Liver (tissue), 9 donors: ENCODE data around the gene SP9. TPM values are rescaled to one million over a fixed set of nuclear protein-coding genes. Genes with fewer than 3 reads are reported as not detected.

ENCODE experiments used
- DNase-seq: peaks from one replicate; pipeline ENCODE4 v3.0.0-alpha.2; 2017; ENCODE audit warnings: low spot score
- H3K27ac ChIP-seq, 2 donors: one replicate each; pipeline ENCODE4 v1.7.0; 2013; ENCODE audit warnings: inconsistent platforms in 2 of 2, low read length in 2 of 2, control low read depth in 1 of 2, low read depth in 1 of 2, mild to moderate bottlenecking in 1 of 2
- H3K27me3 ChIP-seq, 4 donors: one replicate each; pipeline versions ENCODE4 v1.6.1 to v1.7.0; 2013; ENCODE audit warnings: low read length in 3 of 4, inconsistent platforms in 1 of 4, mild to moderate bottlenecking in 1 of 4, moderate library complexity in 1 of 4; ENCODE audit not compliant: control insufficient read depth in 4 of 4, insufficient read depth in 4 of 4
- H3K36me3 ChIP-seq, 4 donors: one replicate each; pipeline versions ENCODE4 v1.6.1 to v1.7.0; 2013; ENCODE audit warnings: low read length in 3 of 4, mild to moderate bottlenecking in 3 of 4, low read depth in 1 of 4, moderate library complexity in 1 of 4; ENCODE audit not compliant: control insufficient read depth in 4 of 4, insufficient read depth in 3 of 4
- H3K4me1 ChIP-seq, 4 donors: one replicate each; pipeline versions ENCODE4 v1.6.1 to v1.7.0; 2013; ENCODE audit warnings: low read length in 3 of 4, mild to moderate bottlenecking in 3 of 4, moderate library complexity in 1 of 4; ENCODE audit not compliant: control insufficient read depth in 4 of 4, insufficient read depth in 4 of 4
- H3K4me3 ChIP-seq, 3 donors: one replicate each; pipeline versions ENCODE4 v1.6.1 to v1.7.0; 2013; ENCODE audit warnings: low read length in 3 of 3, control low read depth in 1 of 3, low read depth in 1 of 3, mild to moderate bottlenecking in 1 of 3
- H3K9ac ChIP-seq, 2 donors: one replicate each; pipeline ENCODE4 v1.7.0; 2013; ENCODE audit warnings: low read length in 2 of 2, mild to moderate bottlenecking in 2 of 2, moderate library complexity in 2 of 2, control low read depth in 1 of 2, low read depth in 1 of 2
- H3K9me3 ChIP-seq, 4 donors: one replicate each; pipeline versions ENCODE4 v1.6.1 to v1.7.0; 2013; ENCODE audit warnings: low read length in 3 of 4; ENCODE audit not compliant: control insufficient read depth in 4 of 4
- ATF3 ChIP-seq: IDR thresholded peaks from 2 replicates; pipeline ENCODE4 v1.6.1; 2016; ENCODE audit warnings: antibody characterized with exemption
- CTCF ChIP-seq: fragments of 150-350 bp; IDR thresholded peaks from 2 replicates; pipeline ENCODE4 v1.5.1; 2017; ENCODE audit warnings: improper control_type of control experiment, low read depth, low read length; ENCODE audit not compliant: missing input control
- EGR1 ChIP-seq, 2 donors: IDR thresholded peaks; 2 replicates each; pipeline ENCODE4 v1.6.1; 2016 to 2018; ENCODE audit warnings: antibody characterized with exemption in 2 of 2, low read depth in 2 of 2
- FOXA1 ChIP-seq: IDR thresholded peaks from 2 replicates; pipeline ENCODE4 v1.6.1; 2016; ENCODE audit warnings: antibody characterized with exemption
- FOXA2 ChIP-seq: IDR thresholded peaks from 2 replicates; pipeline ENCODE4 v1.6.1; 2016; ENCODE audit warnings: antibody characterized with exemption
- GABPA ChIP-seq, 2 donors: IDR thresholded peaks in 1 of 2; conservative IDR thresholded peaks in 1 of 2; 2 replicates each; pipeline ENCODE4 v1.6.1; 2016; ENCODE audit warnings: antibody characterized with exemption in 2 of 2, mild to moderate bottlenecking in 1 of 2, moderate library complexity in 1 of 2
- HNF4A ChIP-seq, 2 donors: conservative IDR thresholded peaks; 2 replicates each; pipeline ENCODE4 v1.6.1; 2016; ENCODE audit warnings: antibody characterized with exemption in 2 of 2, mild to moderate bottlenecking in 2 of 2
- HNF4G ChIP-seq: IDR thresholded peaks from 2 replicates; pipeline ENCODE4 v1.6.1; 2016; ENCODE audit warnings: antibody characterized with exemption
- JUND ChIP-seq, 2 donors: IDR thresholded peaks; 2 replicates each; pipeline ENCODE4 v1.6.1; 2016; ENCODE audit warnings: antibody characterized with exemption in 2 of 2
- MAX ChIP-seq: IDR thresholded peaks from 2 replicates; pipeline ENCODE4 v1.6.1; 2016; ENCODE audit warnings: antibody characterized with exemption
- NR2F2 ChIP-seq: IDR thresholded peaks from 2 replicates; pipeline ENCODE4 v1.6.1; 2016; ENCODE audit warnings: antibody characterized with exemption
- RAD21 ChIP-seq, 2 donors: IDR thresholded peaks; 2 replicates each; pipeline ENCODE4 v1.6.1; 2016; ENCODE audit warnings: antibody characterized with exemption in 2 of 2, mild to moderate bottlenecking in 2 of 2
- REST ChIP-seq: IDR thresholded peaks from 2 replicates; pipeline ENCODE4 v1.6.1; 2016; ENCODE audit warnings: antibody characterized with exemption, mild to moderate bottlenecking
- SP1 ChIP-seq: IDR thresholded peaks from 2 replicates; pipeline ENCODE4 v1.6.1; 2018; ENCODE audit warnings: antibody characterized with exemption, mild to moderate bottlenecking
- TAF1 ChIP-seq: conservative IDR thresholded peaks from 2 replicates; pipeline ENCODE4 v1.6.1; 2016; ENCODE audit warnings: antibody characterized with exemption, mild to moderate bottlenecking
- YY1 ChIP-seq: IDR thresholded peaks from 2 replicates; pipeline ENCODE4 v1.6.1; 2016; ENCODE audit warnings: antibody characterized with exemption, mild to moderate bottlenecking
- ZBTB33 ChIP-seq: IDR thresholded peaks from 2 replicates; pipeline ENCODE4 v1.6.1; 2016; ENCODE audit warnings: antibody characterized with exemption
- WGBS: extraction: QIAGEN DNeasy Blood & Tissue Kit; methylation state at CpG from one replicate; pipeline ENCODE4 v1.1.7; 2013; 5-methylcytosine and 5-hydroxymethylcytosine counted together
- polyA plus RNA-seq, 2 donors: library from polyadenylated mRNA; stranded (reverse) in 1 of 2; unstranded in 1 of 2; fragments of 200-250 nt in 1 of 2; fragments of >200 nt in 1 of 2; fragmentation: Nextera tagmentation in 1 of 2; extraction: Ambion mirVana in 1 of 2; gene quantifications; one replicate each; pipeline versions ENCODE4 v1.2.1 to v1.2.3, GENCODE V29; 2013 to 2015
- total RNA-seq, 2 donors: library from RNA; depleted of rRNA; stranded (reverse); fragments of >200 nt; gene quantifications; one replicate each; pipeline ENCODE4 v1.2.3, GENCODE V29; 2014
- donor health status: healthy.
- donor health status: healthy.
- donor health status: healthy.
- donor health status: healthy.
- donor health status: healthy.

SP9 gene
- total and polyA plus RNA-seq, 4 donors, result not detected

- H3K27ac ChIP-seq, result no peak overlapping the region
- TF ChIP-seq HNF4G (no peak), REST (no peak), MAX (no peak), TAF1 (no peak), GABPA (IDR thresholded peaks at IDR 0.05 in 1 of 2, conservative IDR thresholded peaks at IDR 0.05 in 1 of 2) (no peak), HNF4A (conservative IDR thresholded peaks at IDR 0.05) (no peak), FOXA1 (no peak), FOXA2 (no peak)
- peaks cover 0 to 2% (median under 1%) of the 10 kb centered on the region in 4 donors for H3K9me3 ChIP-seq
- peaks cover 8 to 12% (median 11%) of the 10 kb centered on the region in 4 donors for H3K4me1 ChIP-seq
- peaks cover 6 to 16% (median 11%) of the 10 kb centered on the region in 4 donors for H3K27me3 ChIP-seq
- H3K36me3 ChIP-seq, result no peaks in the 10 kb centered on the region
- no peak overlapping the region for H3K4me3 ChIP-seq
- WGBS, result 83% methylated on average over 1 of the region's 1 CpG
- DNase-seq, result no peak
- H3K9ac ChIP-seq, result no peak overlapping the region
Observed at GRCh38 chr2:174322746-174323145, 12.0 kb upstream of the SP9 start.

- H3K9me3 ChIP-seq, result peaks cover 0 to 7% (median under 1%) of the 10 kb centered on the region in 4 donors
- no peak for DNase-seq
- no peak overlapping the region for H3K27ac ChIP-seq
- peaks cover 6 to 25% (median 19%) of the 10 kb centered on the region in 4 donors for H3K27me3 ChIP-seq
- 69% methylated on average over 2 of the region's 2 CpGs for WGBS
- no peak for TF ChIP-seq CTCF
- TF ChIP-seq RAD21 (IDR thresholded peaks at IDR 0.05), result no peak
- no peak for TF ChIP-seq REST
- no peak for TF ChIP-seq GABPA (IDR thresholded peaks at IDR 0.05 in 1 of 2, conservative IDR thresholded peaks at IDR 0.05 in 1 of 2)
- TF ChIP-seq FOXA1, result no peak
- no peak for TF ChIP-seq YY1
- TF ChIP-seq ATF3, result no peak
- no peak for TF ChIP-seq SP1
- no peak for TF ChIP-seq ZBTB33
- no peak for TF ChIP-seq NR2F2
- no peak for TF ChIP-seq EGR1 (IDR thresholded peaks at IDR 0.05; ENCODE audit: low read depth in 2 of 2)
- no peak for TF ChIP-seq JUND (IDR thresholded peaks at IDR 0.05)
- TF ChIP-seq TAF1, result no peak
- no peak overlapping the region for H3K9ac ChIP-seq
- H3K4me3 ChIP-seq, result no peak overlapping the region
- H3K36me3 ChIP-seq, result no peaks in the 10 kb centered on the region
- peaks cover 11 to 13% (median 12%) of the 10 kb centered on the region in 4 donors for H3K4me1 ChIP-seq
Observed at GRCh38 chr2:174324530-174324929, 10.2 kb upstream of the SP9 start.
